Gastrocnemius medialis (tissue), 4 donors: ENCODE data around the gene MYO1G.

Experiments
- POLR2A ChIP-seq, 2 donors: fragments of 450-650 bp; IDR thresholded peaks; one replicate each; pipeline ENCODE4 v1.6.1; 2017; ENCODE audit warnings: antibody characterized with exemption in 2 of 2, mild to moderate bottlenecking in 2 of 2, moderate library complexity in 2 of 2
- TF ChIP-seq, protein P1 (sequence below), 5 experiments: fragments of 450-650 bp in 3 of 5; fragments of 200-600 bp in 2 of 5; sonication (generic) in 2 of 5; IDR thresholded peaks in 4 of 5; conservative IDR thresholded peaks in 1 of 5; 1 replicate in 4 of 5; 2 replicates in 1 of 5; pipeline ENCODE4 v1.5.1; 2016 to 2019; ENCODE audit warnings: antibody characterized with exemption in 5 of 5, mild to moderate bottlenecking in 3 of 5, moderate library complexity in 3 of 5

DNA sequence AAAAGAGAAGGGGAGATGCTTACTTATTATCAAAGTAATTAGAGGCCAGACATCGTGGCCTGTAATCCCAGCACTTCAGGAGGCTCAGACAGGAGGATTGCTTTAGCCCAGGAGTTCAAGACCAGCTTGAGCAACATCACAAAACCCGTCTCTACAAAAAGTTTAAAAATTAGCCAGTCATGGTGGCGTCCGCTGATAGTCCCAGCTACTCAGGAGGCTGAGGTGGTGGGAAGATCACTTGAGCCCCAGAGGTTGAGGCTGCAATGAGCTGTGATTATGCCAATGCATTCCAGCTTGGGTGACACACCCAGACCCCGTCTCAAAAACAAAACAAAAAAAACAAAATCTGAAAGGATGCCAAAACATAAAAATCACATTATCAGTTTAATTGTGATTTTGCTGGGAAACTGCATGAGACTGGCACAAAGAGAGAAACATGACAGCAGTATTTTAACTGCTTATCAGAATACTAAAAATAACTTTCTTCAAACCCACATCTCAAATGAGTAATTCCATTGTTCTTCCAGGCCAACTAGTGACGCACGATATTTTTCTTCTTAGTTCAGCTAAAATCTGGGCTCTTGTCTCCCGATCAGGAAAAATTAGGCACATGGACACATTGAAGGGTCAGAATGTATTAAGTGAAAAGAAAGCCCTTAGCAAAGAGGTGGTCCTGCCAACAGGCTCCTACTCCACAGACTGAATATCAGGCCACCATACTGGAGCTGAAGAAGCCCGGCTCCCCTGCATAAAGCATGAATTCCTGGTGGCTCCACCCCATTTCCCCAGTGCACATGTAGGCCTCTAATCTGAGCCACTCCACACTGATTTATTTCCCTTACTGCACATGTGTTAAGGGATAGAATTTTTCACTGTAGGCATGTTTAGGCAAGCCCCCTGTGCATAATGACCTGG, 11.6 kb upstream of the MYO1G start:
- TF ChIP-seq, protein P1, sequence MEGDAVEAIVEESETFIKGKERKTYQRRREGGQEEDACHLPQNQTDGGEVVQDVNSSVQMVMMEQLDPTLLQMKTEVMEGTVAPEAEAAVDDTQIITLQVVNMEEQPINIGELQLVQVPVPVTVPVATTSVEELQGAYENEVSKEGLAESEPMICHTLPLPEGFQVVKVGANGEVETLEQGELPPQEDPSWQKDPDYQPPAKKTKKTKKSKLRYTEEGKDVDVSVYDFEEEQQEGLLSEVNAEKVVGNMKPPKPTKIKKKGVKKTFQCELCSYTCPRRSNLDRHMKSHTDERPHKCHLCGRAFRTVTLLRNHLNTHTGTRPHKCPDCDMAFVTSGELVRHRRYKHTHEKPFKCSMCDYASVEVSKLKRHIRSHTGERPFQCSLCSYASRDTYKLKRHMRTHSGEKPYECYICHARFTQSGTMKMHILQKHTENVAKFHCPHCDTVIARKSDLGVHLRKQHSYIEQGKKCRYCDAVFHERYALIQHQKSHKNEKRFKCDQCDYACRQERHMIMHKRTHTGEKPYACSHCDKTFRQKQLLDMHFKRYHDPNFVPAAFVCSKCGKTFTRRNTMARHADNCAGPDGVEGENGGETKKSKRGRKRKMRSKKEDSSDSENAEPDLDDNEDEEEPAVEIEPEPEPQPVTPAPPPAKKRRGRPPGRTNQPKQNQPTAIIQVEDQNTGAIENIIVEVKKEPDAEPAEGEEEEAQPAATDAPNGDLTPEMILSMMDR (IDR thresholded peaks at IDR 0.05 in 4 of 5, conservative IDR thresholded peaks at IDR 0.05 in 1 of 5): no peak
- TF ChIP-seq POLR2A (IDR thresholded peaks at IDR 0.05): no peak
